AG09319 (cell line): ENCODE data around the gene CPVL.
"Not testable (repeated sequence)": the region's sequence is repeated elsewhere in the genome, so short reads cannot be mapped to it uniquely, and the experiment has no call there.

ENCODE experiments used
- DNase-seq: peaks from one replicate; pipeline ENCODE4 v3.0.0-alpha.2; 2010; ENCODE audit warnings: low read depth; ENCODE audit errors: extremely low read depth
- CTCF ChIP-seq: IDR thresholded peaks from 2 replicates; pipeline ENCODE4 v1.5.1; 2011; ENCODE audit warnings: low read depth, mild to moderate bottlenecking, inconsistent platforms, low read length, moderate library complexity

Gene CPVL

GRCh38 chr7:29122081-29122480 is 24.3 kb downstream of the CPVL start:
- no peak for TF ChIP-seq CTCF
- DNase-seq: no peak

- no peak for DNase-seq
- TF ChIP-seq CTCF: no peak
Observed at GRCh38 chr7:29120955-29121354, 25.4 kb downstream of the CPVL start.

DNA sequence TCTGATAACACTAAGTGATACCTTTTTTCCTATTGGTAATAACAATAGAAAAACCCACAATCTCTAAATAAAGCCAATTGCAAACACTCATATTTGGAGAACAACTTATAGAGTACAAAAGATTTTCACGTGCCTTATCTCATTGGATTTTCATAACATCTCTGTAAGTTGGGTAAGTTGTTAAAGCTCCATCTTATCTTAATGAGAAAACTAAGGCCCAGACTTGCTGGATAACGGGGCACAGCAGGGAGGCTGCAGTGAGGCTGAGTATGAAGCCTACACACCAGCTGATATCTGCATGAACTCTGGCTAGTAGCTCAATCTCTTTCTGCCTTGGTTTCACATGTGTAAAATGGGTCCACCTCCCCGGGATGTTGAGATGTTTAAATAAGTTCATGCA is 26.8 kb downstream of the CPVL start:
- no peak for TF ChIP-seq CTCF
- no peak for DNase-seq

GRCh38 chr7:29116361-29117200 is 29.8 kb downstream of the CPVL start:
- TF ChIP-seq CTCF: no peak
- DNase-seq: no peak

- DNase-seq: no peak
- TF ChIP-seq CTCF: no peak
Observed at GRCh38 chr7:29115753-29116152, 30.6 kb downstream of the CPVL start.

DNA sequence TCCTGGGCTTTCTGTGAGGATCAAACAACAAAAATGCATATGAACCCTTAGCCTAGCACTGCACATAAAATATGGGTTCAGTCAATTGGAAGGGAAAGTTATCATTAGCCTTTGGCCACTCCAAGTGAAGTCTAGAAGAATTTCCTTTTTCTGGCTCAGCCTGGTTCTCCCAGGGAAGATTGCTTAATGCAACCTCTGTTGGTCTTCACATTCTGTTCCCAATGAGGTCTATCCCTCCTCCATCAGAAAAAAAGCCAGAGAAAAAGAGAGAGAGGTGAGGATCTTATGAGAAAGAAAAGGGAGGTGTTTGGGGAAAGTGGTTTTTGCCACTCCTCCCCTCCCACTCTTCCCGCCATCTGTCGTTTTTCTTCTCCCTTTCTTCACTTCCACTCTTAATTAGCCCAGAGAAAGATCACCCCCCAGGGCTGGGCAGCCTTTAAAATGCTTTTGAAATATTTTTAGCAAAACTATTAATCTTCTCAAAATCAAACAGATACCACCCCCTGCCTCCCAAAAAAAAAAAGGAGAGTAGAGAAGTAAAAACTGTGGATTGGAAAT is 31.1 kb downstream of the CPVL start:
- no peak for TF ChIP-seq CTCF
- no peak for DNase-seq

- not testable (repeated sequence) for DNase-seq
Observed at GRCh38 chr7:29114266-29114665, 32.1 kb downstream of the CPVL start.
